Glomerular visceral epithelial cell (primary cell): ENCODE measurements around the gene ZBTB17.
A peak's percentile ranks its signal among the peaks of the same experiment; 100 is the strongest.
"Not testable (repeated sequence)": the region's sequence is repeated elsewhere in the genome, so short reads cannot be mapped to it uniquely, and the experiment has no call there.

Experiments used
- DNase-seq: peaks from one replicate; pipeline ENCODE4 v3.0.0-alpha.2; 2016; ENCODE audit errors: extremely low spot score

The ZBTB17 gene

DNA sequence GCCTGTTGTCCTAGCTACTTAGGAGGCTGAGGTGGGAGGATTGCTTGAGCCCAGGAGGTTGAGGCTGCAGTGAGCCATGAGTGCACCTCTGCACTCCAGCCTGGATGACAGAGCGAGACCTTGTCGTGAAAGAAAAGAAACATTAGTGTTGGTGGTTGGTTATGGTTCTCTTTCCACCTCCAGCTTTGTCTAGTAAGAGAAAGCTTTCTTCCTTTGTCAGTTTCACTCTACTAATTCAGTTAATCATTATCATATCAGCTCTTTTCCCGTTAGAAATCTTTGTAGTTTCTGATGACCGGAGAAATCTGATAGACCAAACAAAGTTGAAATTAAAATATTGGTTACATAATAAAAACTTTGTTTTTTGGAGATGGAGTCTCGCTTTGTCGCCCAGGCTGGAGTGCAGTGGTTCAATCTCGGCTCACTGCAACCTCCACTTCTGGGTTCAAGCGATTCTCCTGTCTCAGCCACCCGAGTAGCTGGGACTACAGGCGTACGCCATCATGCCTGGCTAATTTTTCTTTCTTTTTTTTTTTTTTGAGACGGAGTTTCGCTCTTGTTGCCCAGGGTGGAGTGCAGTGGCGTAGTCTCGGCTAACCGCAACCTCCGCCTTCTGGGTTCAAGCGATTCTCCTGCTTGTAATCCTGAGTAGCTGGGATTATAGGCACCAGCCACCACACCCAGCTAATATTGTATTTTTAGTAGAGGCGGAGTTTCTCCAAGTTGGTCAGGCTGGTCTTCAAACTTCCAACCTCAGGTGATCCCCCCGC is 78.9 kb downstream of the ZBTB17 start:
- peak; percentile 37 for DNase-seq

DNA sequence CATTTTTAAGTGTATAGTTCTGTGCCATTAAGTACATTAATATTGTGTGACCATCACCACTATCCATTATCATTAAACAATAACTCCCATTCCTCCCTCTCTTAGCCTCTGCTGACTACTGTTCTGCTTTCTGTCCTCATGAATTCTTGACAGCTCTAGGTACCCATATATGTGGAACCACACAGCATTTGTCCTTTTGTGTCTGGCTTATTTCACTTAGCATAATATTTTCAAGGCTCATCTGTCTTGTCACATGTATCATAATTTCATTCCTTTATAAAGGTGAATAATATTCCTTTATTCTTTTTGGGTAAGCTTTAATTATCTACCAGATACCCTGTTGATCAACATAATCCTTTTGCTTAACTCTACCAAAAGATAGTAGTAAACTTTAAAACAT is 80.7 kb downstream of the ZBTB17 start:
- DNase-seq = no peak

DNA sequence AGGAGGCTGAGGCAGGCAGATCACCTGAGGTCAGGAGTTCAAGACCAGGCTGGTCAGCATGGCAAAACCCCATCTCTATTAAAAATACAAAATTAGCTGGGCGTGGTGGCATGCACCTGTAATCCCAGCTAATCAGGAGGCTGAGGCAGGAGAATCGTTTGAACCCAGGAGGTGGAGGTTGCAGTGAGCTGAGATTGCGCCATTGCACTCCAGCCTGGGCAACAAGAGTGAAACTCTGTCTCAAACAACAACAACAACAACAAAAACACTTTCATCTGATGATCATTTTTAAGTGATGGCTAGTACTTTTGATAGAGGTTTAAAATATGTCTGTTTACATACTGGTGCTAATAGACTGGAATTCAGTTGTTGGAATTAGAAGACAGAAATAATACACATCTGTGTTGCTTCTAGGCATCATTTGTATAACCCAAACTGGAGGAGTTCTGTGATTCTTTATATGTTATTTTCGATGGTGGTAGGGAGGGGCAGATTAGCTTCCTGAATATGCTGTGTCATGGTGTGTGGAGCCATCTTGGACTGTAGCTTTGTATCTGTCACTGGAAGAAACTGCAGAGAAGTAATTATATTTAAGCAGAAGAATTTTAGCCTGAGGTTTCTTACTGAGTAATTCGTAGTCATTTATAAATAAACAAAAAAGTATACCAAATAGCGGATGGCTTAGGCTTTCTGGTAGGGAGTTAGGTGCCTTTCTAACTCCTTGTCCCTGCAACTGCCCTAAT is 82.9 kb downstream of the ZBTB17 start:
- not testable (repeated sequence) for DNase-seq
